GM19193 (cell line): Measurements from ENCODE around the gene CAMK2N2.

Source experiments
- POLR2A ChIP-seq: IDR thresholded peaks from 4 replicates; pipeline ENCODE4 v1.6.1; 2011; ENCODE audit not compliant: insufficient read depth, insufficient read length; ENCODE audit errors: extremely low read depth

Gene CAMK2N2

DNA sequence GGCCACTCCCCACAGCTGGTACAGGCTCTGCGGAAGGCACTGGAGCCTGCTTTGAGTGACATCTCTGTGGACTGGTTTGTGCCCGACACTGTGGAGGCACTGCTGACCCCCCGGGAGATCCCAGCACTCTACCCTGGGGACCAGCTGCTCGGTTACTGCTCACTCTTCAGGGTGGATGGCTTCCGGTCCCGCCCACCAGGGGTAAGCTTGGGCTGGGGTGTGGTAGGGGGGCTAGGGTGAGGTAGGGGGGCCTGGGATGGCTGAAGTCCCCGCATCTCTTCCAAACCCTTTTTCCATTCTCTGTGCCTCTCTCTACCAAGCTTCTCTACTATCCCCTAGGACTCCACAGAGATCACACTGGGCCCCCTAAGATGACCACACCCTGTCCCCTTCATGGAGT, 24.1 kb downstream of the CAMK2N2 start:
- no peak for TF ChIP-seq POLR2A

DNA sequence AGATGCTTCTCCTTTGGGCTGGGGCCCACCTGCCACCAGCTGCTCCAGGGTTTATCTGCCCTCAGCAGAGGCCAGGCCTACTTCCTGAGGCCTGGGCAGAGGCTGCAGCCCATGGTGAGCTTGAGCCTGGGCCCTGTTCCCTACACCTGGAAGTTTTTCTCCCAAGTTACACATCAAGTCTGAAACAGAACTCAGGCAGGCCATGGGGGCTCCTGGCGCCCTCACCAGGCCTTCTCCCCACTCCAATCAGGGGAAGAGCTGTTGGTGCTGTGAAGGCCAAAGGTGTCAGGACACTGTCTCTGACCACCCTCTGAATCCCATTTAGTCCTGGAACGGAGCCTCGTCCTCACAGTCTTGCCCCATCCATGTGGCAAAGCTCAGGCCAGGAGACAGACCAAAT, 24.7 kb downstream of the CAMK2N2 start:
- TF ChIP-seq POLR2A: no peak

DNA sequence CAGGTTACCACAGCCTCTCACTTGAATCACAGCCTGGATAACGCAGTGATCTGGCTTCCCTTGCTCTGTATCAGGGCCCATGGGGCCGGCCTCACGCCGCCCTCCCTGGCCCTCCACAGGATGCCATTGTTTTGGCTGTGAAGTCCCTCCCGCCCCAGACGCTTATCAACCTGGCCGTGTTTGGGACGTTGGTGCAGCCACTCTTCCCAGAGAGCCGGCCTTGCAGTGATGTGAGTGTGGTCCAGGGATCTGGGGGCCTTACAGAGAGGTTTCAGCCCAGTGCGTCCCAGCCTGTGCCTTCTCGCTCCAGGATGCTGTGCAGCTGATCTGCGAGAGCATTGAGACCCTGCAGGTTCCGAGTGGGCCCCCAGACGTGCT, 25.3 kb downstream of the CAMK2N2 start:
- TF ChIP-seq POLR2A: no peak

DNA sequence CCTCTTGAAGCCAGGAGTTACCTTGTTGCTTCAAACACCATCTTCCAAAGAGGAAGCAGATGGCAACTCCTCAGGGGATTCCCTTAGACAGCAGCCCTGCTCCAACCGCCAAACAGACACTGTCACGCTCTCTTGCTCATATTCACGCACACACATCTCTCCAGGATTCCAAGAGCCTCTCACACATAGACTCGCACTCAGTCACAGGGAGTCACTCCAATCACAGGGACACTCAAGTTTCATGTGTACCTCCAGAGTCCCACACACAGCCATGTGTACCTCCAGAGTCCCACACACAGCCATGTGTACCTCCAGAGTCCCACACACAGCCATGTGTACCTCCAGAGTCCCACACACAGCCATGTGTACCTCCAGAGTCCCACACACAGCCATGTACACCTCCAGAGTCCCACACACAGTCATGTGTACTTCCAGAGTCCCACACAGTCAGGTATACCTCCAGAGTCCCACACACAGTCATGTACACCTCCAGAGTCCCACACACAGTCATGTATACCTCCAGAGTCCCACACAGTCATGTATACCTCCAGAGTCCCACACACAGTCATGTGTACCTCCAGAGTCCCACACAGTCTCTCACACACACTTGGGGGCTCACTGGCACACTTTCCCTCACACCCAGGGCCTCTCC, 25.8 kb downstream of the CAMK2N2 start:
- no peak for TF ChIP-seq POLR2A

DNA sequence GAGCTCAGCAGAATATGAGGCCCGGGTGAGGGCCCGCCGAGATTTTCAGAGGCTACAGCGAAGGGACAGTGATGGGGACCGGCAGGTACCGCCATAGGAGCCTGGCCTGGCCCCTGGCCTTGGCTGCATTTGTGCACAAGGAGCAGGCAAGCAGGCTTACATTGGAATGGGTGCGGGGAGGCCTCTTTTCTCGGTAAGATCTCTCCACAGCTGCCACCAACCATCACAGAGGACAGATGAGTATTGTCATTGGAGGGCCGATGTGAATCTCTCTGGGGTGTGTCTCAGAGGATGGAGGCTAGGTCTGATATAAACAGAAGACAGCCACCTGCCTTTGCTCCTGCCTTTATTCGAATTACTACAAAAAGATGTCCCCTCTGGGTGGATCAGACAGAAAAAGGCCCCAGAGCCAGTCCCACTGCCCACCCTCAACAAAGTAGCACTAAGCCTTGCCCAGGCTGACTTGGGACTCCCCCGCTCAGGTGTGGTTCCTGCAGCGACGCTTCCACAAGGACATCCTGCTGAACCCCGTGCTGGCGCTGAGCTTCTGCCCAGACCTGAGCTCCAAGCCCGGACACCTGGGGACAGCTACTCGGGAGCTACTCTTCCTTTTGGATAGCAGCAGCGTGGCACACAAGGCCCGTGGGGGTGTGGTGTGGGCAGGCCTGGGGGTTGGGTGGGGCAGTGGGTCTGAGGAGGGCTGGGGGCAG, 26.5 kb downstream of the CAMK2N2 start:
- no peak for TF ChIP-seq POLR2A

DNA sequence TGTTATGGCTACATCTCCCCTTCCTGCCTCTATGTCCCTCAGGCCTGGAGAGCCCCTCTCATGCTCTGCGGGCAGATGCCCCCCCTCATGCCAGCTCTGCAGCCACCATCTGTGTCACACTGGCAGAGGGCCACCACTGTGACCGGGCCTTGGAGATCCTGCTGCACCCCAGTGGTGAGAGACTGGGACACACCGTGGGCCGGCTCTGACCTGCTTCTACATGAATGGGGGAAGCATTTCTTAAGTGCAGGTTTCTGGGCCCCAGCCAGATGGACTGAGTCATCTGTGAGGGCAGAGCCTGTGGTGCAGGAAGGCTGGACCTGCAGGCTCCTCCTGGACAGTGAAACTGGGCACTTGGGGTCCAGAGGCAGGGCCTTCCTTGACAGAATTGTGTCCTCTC, 27.1 kb downstream of the CAMK2N2 start:
- TF ChIP-seq POLR2A: no peak

DNA sequence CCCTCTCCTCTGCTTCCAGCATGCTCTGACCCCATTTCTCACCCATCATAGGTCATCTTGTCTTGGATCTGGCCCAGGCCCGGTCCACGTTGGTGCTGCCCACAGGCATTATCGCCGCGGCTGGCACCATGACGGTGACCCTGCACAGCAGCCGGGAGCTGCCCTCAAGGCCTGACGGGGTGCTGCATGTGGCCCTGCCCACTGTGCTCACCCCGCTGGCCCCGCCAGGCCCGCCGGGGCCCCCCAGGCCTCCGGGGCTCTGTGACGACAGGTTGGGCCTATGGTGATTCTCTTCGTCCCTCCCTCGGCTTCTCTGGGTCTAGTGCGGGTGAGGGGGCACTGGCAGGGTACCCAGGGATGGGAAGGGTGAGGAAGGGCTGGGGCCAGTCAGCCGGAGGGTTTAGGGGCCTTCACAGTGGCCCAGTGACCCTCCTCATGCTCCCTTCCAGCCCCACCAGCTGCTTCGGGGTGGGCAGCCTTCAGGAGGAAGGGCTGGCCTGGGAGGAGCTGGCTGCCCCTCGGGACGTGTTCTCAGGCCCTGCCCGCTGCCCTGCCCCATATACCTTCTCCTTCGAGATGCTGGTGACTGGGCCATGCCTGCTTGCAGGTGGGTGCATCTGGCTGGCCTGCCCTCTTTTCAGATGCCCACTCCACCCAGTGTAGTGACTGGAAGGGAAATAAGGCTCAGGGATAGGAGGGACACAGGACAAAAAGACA, 28.1 kb downstream of the CAMK2N2 start:
- no peak for TF ChIP-seq POLR2A

DNA sequence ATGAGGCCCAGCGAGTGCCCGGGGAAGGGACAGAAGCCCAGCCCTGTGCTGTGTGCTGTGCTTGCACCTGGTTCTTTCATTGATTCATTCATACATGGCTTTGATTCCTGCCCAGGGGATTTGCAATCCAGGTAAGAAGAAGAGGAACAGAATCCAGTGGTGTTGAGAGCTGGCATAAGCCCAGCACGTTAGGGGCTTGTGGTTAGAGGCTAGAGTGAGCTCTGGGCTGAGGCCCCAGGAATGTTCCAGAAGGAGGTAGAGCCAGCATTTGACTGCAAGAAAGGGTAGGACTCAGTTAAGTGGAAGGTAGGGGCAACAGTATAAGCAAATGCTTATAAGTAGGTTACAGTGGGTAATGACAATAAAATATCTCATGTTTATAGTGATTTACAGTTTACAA, 29.7 kb downstream of the CAMK2N2 start:
- no peak for TF ChIP-seq POLR2A

DNA sequence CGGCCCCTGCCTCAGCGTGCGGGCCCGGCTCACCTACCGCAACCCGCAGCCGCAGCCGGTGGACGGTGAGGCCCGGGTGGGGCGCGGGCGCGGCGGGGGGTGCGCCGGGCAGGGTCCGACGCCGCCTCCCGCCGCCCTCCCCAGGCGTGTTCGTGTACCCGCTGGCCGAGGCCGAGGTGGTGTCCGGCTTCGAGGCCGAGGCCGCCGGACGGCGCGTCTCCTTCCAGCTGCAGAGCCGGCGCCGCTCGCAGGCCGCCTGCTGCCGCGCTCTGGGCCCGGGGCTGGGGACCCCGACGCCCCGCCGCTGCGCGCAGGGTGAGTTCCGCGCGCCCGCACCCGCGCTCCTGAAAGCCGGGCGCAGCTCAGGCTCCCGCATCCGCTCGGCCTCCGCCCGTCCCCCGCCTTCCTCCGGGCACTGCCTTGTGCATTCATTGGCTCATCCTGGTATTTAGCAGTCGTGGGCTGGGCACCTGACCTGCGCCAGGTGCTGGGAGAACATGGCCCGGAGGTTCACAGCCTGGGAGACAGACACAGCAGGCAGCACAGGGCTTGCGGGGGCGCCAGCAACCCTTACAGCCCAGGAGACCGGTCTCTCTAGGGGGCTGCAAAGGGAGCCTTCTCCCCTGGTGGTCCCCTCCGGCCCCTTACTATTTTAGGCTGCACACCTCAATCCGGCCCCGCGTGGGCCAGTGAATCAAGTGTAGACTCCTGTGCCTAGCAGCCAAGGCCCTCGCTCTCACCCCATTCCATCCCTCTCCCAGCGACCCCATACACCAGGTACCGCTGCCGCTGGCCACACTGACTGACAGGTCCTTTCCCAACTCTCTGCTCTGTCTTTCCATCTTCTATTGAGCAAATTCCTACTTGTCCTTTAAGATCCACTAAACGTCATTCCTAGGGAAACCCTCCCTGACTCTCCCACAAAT, 30.5 kb downstream of the CAMK2N2 start:
- TF ChIP-seq POLR2A: no peak

DNA sequence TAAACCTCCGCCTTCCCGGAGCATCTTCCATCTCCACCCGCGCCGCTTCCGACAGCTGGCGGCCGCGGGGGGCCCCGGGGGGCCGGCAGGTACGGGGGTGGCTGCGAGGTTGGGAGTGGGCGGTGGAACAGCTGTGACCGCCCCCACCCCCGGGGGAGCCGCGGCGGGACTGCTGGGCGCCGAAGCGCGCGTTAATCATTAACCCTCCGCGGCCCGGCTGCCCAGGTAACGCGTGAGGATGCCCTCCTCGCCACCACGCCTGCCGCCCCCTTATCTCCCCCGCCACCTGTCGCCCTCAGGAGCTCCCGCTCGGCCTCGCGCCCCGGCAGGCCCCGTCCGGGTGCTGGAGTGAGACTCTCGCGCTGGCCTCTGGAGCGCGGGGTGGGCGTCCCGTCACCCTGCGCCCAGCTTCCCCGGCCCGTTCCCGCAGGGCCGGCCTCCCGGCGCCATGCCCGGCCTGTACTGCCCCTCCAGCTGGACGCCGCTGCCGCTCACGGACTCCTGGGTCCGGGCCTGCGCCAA, 31.2 kb downstream of the CAMK2N2 start:
- no peak for TF ChIP-seq POLR2A

DNA sequence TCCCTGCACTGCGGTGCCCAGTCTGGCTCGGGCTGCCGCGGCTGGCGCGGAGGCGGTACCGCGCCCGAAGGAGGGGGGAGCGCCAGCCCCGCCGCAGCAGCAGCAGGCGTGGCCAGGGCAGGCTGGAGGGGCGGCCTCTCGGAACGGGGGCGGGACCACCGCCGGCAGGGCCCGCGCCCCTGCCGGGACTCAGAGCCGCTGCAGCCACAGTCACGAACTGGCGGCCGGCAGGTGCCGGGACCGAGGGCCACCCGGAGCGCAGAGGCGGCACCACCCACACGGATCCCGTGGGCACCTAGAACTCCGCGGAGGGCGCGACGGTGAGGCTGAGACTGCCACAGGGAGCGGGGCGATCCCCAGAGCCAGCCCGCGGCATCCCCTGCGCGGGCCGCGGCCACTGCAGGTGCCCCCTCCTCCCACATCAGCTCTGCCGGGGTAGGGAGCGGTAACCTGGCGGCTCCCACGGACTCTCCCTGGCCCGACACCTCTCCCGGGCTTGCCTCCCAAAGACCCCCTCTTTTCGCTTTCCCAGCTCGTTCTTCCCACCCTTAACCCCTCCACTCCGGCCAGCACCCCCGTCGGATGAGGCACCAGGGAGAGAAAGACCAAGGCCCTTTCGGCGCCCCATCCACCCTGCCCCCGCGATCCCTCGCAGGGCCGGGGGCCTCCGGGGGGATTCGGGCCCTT, 31.8 kb downstream of the CAMK2N2 start, which contains the start of gene VWA5B2:
TSS of gene VWA5B2 (plus strand) at position 192 of the 687 bp plus-strand sequence. CDS start 944 bp downstream, outside the sequence.
- no peak for TF ChIP-seq POLR2A

DNA sequence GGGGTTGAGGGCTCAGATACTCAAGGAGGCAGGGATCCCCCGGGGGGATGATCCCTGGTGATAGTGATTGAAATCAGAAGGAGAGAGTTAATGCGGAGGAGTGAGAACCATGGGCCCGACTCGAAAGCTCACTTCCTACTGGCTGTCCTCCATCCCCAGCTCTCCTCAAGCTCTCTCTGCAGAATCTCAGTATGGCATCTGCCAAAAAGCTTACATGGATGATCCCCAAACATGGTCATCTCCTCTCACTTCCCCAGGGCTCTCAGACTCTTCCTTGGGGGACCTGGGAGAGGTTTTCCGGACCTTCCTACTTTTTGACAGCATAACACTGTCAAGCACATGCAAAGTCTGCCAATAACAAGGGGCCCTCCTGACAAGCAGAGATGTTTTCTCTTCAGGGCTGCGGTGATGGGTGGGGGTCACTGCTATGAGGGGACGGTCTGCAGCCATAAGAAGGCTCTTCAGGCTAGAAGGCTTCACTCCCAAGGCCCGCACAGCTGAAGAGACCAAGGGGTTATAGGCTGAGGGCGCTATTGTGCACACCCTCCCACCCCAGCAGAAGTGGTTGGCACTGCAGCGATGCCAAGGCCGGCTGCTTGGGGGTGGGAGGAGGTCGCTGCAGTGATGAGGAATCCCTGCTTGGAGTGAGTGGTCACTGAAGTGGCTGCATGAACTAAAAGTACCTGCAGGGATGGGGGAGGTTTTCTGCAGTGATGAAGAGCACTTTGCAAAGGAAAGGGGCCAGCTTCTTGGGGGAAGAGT, 32.8 kb downstream of the CAMK2N2 start:
- no peak for TF ChIP-seq POLR2A

DNA sequence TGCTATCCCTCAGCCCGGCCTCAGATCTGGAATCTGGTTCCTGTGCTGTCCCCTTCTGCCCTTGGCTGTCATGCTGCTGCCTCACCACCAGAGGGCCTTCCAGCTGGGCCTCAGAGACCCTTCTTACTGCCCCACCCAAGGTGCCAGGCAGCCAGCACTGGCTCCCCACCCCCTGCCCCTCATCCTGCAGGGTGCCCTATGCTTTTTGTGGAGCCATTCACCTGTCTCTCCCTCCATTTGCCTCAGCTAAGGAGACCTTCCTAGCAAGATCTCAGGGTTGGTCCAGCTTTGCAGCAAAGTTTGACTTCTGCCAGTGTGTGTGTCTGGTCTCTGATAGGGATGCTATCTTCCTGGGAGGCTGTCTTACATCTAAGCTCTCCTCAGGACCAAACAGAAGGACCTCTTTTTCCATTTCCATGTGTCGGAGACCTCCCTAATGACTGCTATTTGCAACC, 33.8 kb downstream of the CAMK2N2 start:
- TF ChIP-seq POLR2A: no peak
